Peyer's patch (tissue), 4 donors: ENCODE measurements around the gene STMN3. TPM values are rescaled to one million over a fixed set of nuclear protein-coding genes. Genes with fewer than 3 reads are reported as not detected.

Experiments
- DNase-seq, 3 donors: peaks; one replicate each; pipeline ENCODE4 v3.0.0-alpha.2; 2017 to 2019
- H3K27ac ChIP-seq, 4 donors: fragments of 200-600 bp; sonication (generic); one replicate each; pipeline ENCODE4 v1.5.1; 2016 to 2019
- H3K27me3 ChIP-seq, 2 donors: fragments of 200-600 bp; sonication (generic); one replicate each; pipeline ENCODE4 v1.5.1; 2019
- H3K36me3 ChIP-seq, 3 donors: fragments of 200-600 bp; sonication (generic); one replicate each; pipeline ENCODE4 v1.5.1; 2016 to 2019
- H3K4me1 ChIP-seq, 4 donors: fragments of 200-600 bp; sonication (generic); one replicate each; pipeline ENCODE4 v1.5.1; 2016 to 2019
- H3K4me3 ChIP-seq, 4 donors: fragments of 200-600 bp; sonication (generic); 1 replicate in 3 of 4; 2 replicates in 1 of 4; pipeline ENCODE4 v1.5.1; 2016 to 2019; ENCODE audit warnings: mild to moderate bottlenecking in 1 of 4
- H3K9me3 ChIP-seq, 4 donors: fragments of 200-600 bp; sonication (generic); one replicate each; pipeline ENCODE4 v1.5.1; 2016 to 2019; ENCODE audit warnings: mild to moderate bottlenecking in 1 of 4
- POLR2A ChIP-seq, 2 donors: fragments of 450-650 bp; IDR thresholded peaks; one replicate each; pipeline ENCODE4 v1.5.1; 2017; ENCODE audit warnings: antibody characterized with exemption in 2 of 2, mild to moderate bottlenecking in 2 of 2, moderate library complexity in 2 of 2
- total RNA-seq, 4 donors: library from RNA; depleted of rRNA; stranded (reverse); fragments of >200 nt; gene quantifications; one replicate each; pipeline ENCODE4 v1.1.0, GENCODE V29; 2016
- TF ChIP-seq, protein P1 (sequence below), 6 experiments: fragments of 450-650 bp in 4 of 6; fragments of 200-600 bp in 2 of 6; sonication (generic) in 1 of 6; IDR thresholded peaks; one replicate each; pipeline ENCODE4 v1.5.1; 2017 to 2019; ENCODE audit warnings: antibody characterized with exemption in 6 of 6, mild to moderate bottlenecking in 3 of 6, moderate library complexity in 1 of 6

The STMN3 gene
- total RNA-seq, 4 donors from 2014 or later: 3.4 to 23.1 (median 5.6) TPM

GRCh38 chr20:63659370-63659769, 6.1 kb upstream of the STMN3 start:
- no peak for DNase-seq
- Histone ChIP-seq H3K4me1 (peaks cover 0 to 17% (median 6%) of the 10 kb centered on the region in 4 donors), H3K9me3 (no peaks in the 10 kb centered on the region), H3K27ac (peak overlapping the region in 2 of 4 donors; percentile 82 to 86), H3K4me3 (peak overlapping the region in 2 of 4 donors; percentile 78 to 85), H3K36me3 (peaks cover 0 to 33% (median 0%) of the 10 kb centered on the region in 3 donors), H3K27me3 (no peaks in the 10 kb centered on the region)
- TF ChIP-seq, protein P1, sequence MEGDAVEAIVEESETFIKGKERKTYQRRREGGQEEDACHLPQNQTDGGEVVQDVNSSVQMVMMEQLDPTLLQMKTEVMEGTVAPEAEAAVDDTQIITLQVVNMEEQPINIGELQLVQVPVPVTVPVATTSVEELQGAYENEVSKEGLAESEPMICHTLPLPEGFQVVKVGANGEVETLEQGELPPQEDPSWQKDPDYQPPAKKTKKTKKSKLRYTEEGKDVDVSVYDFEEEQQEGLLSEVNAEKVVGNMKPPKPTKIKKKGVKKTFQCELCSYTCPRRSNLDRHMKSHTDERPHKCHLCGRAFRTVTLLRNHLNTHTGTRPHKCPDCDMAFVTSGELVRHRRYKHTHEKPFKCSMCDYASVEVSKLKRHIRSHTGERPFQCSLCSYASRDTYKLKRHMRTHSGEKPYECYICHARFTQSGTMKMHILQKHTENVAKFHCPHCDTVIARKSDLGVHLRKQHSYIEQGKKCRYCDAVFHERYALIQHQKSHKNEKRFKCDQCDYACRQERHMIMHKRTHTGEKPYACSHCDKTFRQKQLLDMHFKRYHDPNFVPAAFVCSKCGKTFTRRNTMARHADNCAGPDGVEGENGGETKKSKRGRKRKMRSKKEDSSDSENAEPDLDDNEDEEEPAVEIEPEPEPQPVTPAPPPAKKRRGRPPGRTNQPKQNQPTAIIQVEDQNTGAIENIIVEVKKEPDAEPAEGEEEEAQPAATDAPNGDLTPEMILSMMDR (IDR thresholded peaks at IDR 0.05): no peak
- no peak for TF ChIP-seq POLR2A (IDR thresholded peaks at IDR 0.05)

DNA sequence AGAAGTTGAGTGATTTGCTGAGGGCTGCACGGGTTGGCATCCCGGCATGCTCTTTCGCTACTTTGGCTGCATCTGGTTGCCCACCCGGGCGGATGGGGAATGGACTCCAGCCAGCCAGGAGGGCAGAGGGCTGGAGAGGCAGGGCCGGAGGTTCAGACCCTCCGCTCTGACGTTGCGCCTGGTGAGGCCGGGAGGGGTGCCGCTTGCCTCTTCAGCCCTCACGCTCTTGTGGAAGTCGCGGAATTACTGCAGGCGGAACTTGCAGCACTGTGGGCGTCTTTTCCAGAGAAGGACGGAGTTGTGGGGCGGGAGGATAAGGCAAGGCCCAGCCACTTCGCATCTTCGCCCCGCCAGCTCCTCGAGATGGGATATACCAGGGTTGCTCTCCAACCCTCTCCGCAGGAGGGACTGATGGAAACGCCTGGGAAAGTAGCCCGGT, 5.5 kb upstream of the STMN3 start:
- H3K9me3 ChIP-seq: no peaks in the 10 kb centered on the region
- peaks cover 0 to 27% (median 0%) of the 10 kb centered on the region in 3 donors for H3K36me3 ChIP-seq
- peaks cover 0 to 2% of the 10 kb centered on the region in 2 donors for H3K27me3 ChIP-seq
- DNase-seq: no peak
- peak overlapping the region; percentile 75 to 85 (median 78) for H3K4me3 ChIP-seq
- TF ChIP-seq POLR2A (IDR thresholded peaks at IDR 0.05): no peak
- TF ChIP-seq, protein P1 (IDR thresholded peaks at IDR 0.05): no peak
- H3K4me1 ChIP-seq: peaks cover 0 to 23% (median 9%) of the 10 kb centered on the region in 4 donors
- peak overlapping the region; percentile 68 to 90 (median 84) for H3K27ac ChIP-seq

DNA sequence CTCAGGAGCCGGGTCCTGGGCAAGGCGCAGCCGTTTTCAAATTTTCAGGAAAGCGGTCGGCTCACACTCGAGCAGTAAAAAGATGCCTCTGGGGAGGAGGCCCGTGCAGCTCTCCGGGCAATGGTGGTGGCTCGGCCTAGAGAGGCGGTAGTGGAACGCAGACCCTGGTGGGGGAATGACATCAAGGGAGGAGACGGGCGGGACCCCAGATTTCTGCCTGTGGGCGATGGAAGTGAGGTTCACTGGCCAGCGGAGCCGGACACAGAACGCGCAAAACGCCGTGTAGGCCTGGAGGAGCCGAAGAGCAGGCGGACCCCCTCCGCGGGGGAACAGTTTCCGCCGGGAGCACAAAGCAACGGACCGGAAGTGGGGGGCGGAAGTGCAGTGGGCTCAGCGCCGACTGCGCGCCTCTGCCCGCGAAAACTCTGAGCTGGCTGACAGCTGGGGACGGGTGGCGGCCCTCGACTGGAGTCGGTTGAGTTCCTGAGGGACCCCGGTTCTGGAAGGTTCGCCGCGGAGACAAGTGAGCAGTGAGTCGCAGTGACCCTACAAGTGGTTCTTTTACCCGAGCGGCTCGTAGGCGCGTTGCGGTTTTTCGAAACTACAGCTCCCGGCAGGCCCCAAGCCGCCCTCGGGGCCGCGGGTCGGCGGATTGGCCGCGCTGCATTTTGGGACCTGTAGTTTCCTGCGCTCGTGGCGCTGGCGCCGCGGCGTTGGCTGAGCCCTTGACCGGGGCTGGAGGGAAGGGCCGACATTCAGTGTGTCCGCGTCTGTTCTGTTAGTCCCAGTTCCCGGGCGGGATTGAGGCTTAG, 4.9 kb upstream of the STMN3 start, which contains the start of gene RTEL1:
Gene RTEL1 (plus strand): TSS at position 376 of the 812 bp plus-strand sequence. CDS start 1,091 bp downstream, outside the sequence.
- peak; percentile 85 to 95 (median 94) for DNase-seq
- Histone ChIP-seq H3K9me3 (no peaks in the 10 kb centered on the region), H3K27me3 (peaks cover 0 to 4% of the 10 kb centered on the region in 2 donors), H3K4me1 (peaks cover 0 to 30% (median 12%) of the 10 kb centered on the region in 4 donors), H3K36me3 (peaks cover 0 to 21% (median 0%) of the 10 kb centered on the region in 3 donors), H3K4me3 (peak within 1 kb of the TSS; percentile 75 to 85 (median 78)), H3K27ac (peak within 1 kb of the TSS; percentile 68 to 90 (median 84))
- peak in 1 of 2 donors; percentile 13 for TF ChIP-seq POLR2A (IDR thresholded peaks at IDR 0.05)
- TF ChIP-seq, protein P1 (IDR thresholded peaks at IDR 0.05): peak in 3 of 6 experiments; percentile 30 to 36 (median 32)

GRCh38 chr20:63657260-63657936, 4.2 kb upstream of the STMN3 start:
- DNase-seq: no peak
- peak overlapping the region; percentile 75 to 85 (median 78) for H3K4me3 ChIP-seq
- no peaks in the 10 kb centered on the region for H3K9me3 ChIP-seq
- H3K4me1 ChIP-seq: peaks cover 0 to 37% (median 16%) of the 10 kb centered on the region in 4 donors
- peak overlapping the region; percentile 68 to 90 (median 84) for H3K27ac ChIP-seq
- peaks cover 0 to 11% of the 10 kb centered on the region in 2 donors for H3K27me3 ChIP-seq
- TF ChIP-seq POLR2A (IDR thresholded peaks at IDR 0.05): no peak
- TF ChIP-seq, protein P1 (IDR thresholded peaks at IDR 0.05): no peak
- peaks cover 0 to 13% (median 0%) of the 10 kb centered on the region in 3 donors for H3K36me3 ChIP-seq

GRCh38 chr20:63656451-63656850, 3.2 kb upstream of the STMN3 start:
- no peak for DNase-seq
- peaks cover 0 to 20% of the 10 kb centered on the region in 2 donors for H3K27me3 ChIP-seq
- TF ChIP-seq POLR2A (IDR thresholded peaks at IDR 0.05): no peak
- TF ChIP-seq, protein P1 (IDR thresholded peaks at IDR 0.05): no peak
- H3K27ac ChIP-seq: no peak overlapping the region
- H3K4me1 ChIP-seq: peaks cover 0 to 47% (median 18%) of the 10 kb centered on the region in 4 donors
- no peak overlapping the region for H3K4me3 ChIP-seq
- no peaks in the 10 kb centered on the region for H3K9me3 ChIP-seq
- H3K36me3 ChIP-seq: peaks cover 0 to 4% (median 0%) of the 10 kb centered on the region in 3 donors
